ENCODE measurements around the gene GDF7.
A peak's percentile ranks its signal among the peaks of the same experiment; 100 is the strongest.

GDF7 gene

GRCh38 chr2:20666304-20667150 is at the start of gene GDF7:
GDF7 (plus strand) TSS chr2:20667144; CDS start chr2:20667240, 96 bp downstream.
- peak; percentile 63 for DNase-seq

- peak; percentile 96 for DNase-seq
Measured at GRCh38 chr2:20617892-20618467, 49.0 kb upstream of the GDF7 start.

GRCh38 chr2:20618468-20618885 is 48.5 kb upstream of the GDF7 start:
- DNase-seq = no peak

- DNase-seq = peak; percentile 41
Measured at GRCh38 chr2:20618886-20619521, 47.9 kb upstream of the GDF7 start.

GRCh38 chr2:20619624-20620024 is 47.3 kb upstream of the GDF7 start:
- DNase-seq = no peak

- DNase-seq = no peak
Measured at GRCh38 chr2:20620271-20620681, 46.7 kb upstream of the GDF7 start.

GRCh38 chr2:20620696-20621365 is 46.1 kb upstream of the GDF7 start:
- DNase-seq = peak; percentile 20

GRCh38 chr2:20621366-20622295 is 45.3 kb upstream of the GDF7 start:
- no peak for DNase-seq

- no peak for DNase-seq
Measured at GRCh38 chr2:20622296-20622686, 44.7 kb upstream of the GDF7 start.

- peak; percentile 67 for DNase-seq
Measured at GRCh38 chr2:20622731-20623130, 44.2 kb upstream of the GDF7 start.

GRCh38 chr2:20623241-20623640 is 43.7 kb upstream of the GDF7 start:
- no peak for DNase-seq

GRCh38 chr2:20623741-20624155 is 43.2 kb upstream of the GDF7 start:
- DNase-seq = no peak

- DNase-seq = no peak
Measured at GRCh38 chr2:20624156-20624883, 42.6 kb upstream of the GDF7 start.

GRCh38 chr2:20624884-20625485 is 42.0 kb upstream of the GDF7 start:
- no peak for DNase-seq

- DNase-seq = no peak
Measured at GRCh38 chr2:20625491-20626391, 41.2 kb upstream of the GDF7 start.

- DNase-seq = no peak
Measured at GRCh38 chr2:20626392-20626697, 40.6 kb upstream of the GDF7 start.

GRCh38 chr2:20626698-20627513 is 40.0 kb upstream of the GDF7 start:
- DNase-seq = no peak

- no peak for DNase-seq
Measured at GRCh38 chr2:20627712-20628380, 39.1 kb upstream of the GDF7 start.

GRCh38 chr2:20629181-20629580 is 37.8 kb upstream of the GDF7 start:
- DNase-seq = no peak

Data from femur (tissue), 1 donor.